Epithelial cell of proximal tubule (primary cell): ENCODE measurements around the gene NCOA4. TPM values are rescaled to one million over a fixed set of nuclear protein-coding genes. Genes with fewer than 3 reads are reported as not detected.
A peak's percentile ranks its signal among the peaks of the same experiment; 100 is the strongest.

Experiments used
- DNase-seq: peaks from one replicate; pipeline ENCODE4 v3.0.0-alpha.2; 2011; ENCODE audit warnings: low read depth
- H3K4me3 ChIP-seq: 2 replicates; pipeline ENCODE4 v1.5.1; 2011; ENCODE audit warnings: low read depth, mild to moderate bottlenecking, low read length
- CTCF ChIP-seq: conservative IDR thresholded peaks from 2 replicates; pipeline ENCODE4 v1.5.1; 2012; ENCODE audit warnings: low read depth, mild to moderate bottlenecking, low read length
- total RNA-seq: library from RNA; depleted of rRNA; stranded (reverse); fragments of >200 nt; gene quantifications from 2 replicates; pipeline ENCODE4 v1.2.3, GENCODE V29; 2015

NCOA4 gene
- total RNA-seq = 90.2 and 107 TPM in 2 replicates

GRCh38 chr10:46030091-46030937, at the start of gene NCOA4:
NCOA4 (minus strand) TSS chr10:46030623; CDS start chr10:46016680, 13,943 bp downstream.
- DNase-seq = peak; percentile 85
- peak; percentile 68 for TF ChIP-seq CTCF
- peak within 1 kb of the TSS; percentile 77 for H3K4me3 ChIP-seq

- TF ChIP-seq CTCF = no peak
- DNase-seq = no peak
- no peak overlapping the region for H3K4me3 ChIP-seq
These were observed 49.6 kb upstream of the NCOA4 start for GRCh38 chr10:46079831-46080585.

GRCh38 chr10:46077731-46078413, 47.4 kb upstream of the NCOA4 start:
- no peak for TF ChIP-seq CTCF
- no peak overlapping the region for H3K4me3 ChIP-seq
- no peak for DNase-seq

GRCh38 chr10:46077141-46077554, 46.7 kb upstream of the NCOA4 start:
- H3K4me3 ChIP-seq = no peak overlapping the region
- no peak for DNase-seq
- no peak for TF ChIP-seq CTCF

GRCh38 chr10:46075869-46076268, 45.4 kb upstream of the NCOA4 start:
- no peak for TF ChIP-seq CTCF
- H3K4me3 ChIP-seq = no peak overlapping the region
- no peak for DNase-seq

GRCh38 chr10:46074196-46074946, 43.9 kb upstream of the NCOA4 start:
- TF ChIP-seq CTCF = no peak
- no peak for DNase-seq
- H3K4me3 ChIP-seq = no peak overlapping the region
